Right ventricle myocardium superior (tissue), 1 donor: ENCODE data around the gene TAF1. TPM values are rescaled to one million over a fixed set of nuclear protein-coding genes. Genes with fewer than 3 reads are reported as not detected.
"Not testable (repeated sequence)": the region's sequence is repeated elsewhere in the genome, so short reads cannot be mapped to it uniquely, and the experiment has no call there.

Source experiments
- ATAC-seq: fragments of 200-7000 bp; cut with Tn5 transposase; one replicate; pipeline ENCODE4 v1.9.1; 2020; ENCODE audit warnings: mild to moderate bottlenecking; ENCODE audit not compliant: poor library complexity
- DNase-seq: peaks from one replicate; pipeline ENCODE4 v3.0.0-alpha.2; 2020
- intact Hi-C: fragments of 100-400 bp; cut with DNase I; formaldehyde crosslinking; loops from one replicate; pipeline ENCODE4 v1.11.2; 2022
- total RNA-seq: library from RNA; stranded (reverse); fragmentation: NEBNext Ultra II Directional; extraction: Animal tissue kit (Norgen Biotek cat#: 25700); gene quantifications from one replicate; pipeline ENCODE4 v1.2.1, GENCODE V29; 2021
- donor health status: DM: no; HTN: yes; CAD: no; lungs with severe emphysema.

TAF1 gene
- total RNA-seq, 1 donor from 2014 or later: 13.4 TPM

GRCh38 chrX:71416260-71416659, 50.1 kb downstream of the TAF1 start:
- intact Hi-C loops, ATAC-seq, DNase-seq: not testable (repeated sequence)

DNA sequence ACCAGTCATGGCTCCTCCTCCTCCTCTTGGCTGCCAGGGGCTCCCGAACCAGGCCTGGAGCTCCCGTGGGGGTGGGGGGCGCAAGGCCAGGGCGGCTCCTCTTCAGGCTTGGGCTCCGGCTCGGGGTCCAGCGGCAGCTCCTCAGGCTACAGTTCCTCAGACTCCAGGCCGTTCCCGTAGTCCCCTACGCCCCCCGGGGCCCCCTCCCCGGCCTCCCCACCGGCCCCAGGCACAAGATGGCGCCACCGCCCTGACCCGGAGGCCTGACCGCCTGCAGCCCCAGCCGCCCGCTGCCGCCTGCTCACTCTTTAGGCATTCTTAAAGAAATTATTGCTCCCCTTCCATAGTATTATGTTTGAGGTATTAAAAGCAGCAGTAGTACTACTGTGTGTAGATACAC, 54.5 kb downstream of the TAF1 start:
- ATAC-seq: no peak
- DNase-seq: no peak
- intact Hi-C loops: no loop called here

- intact Hi-C loops: no loop called here
- ATAC-seq (no peak), DNase-seq (no peak)
Observed at GRCh38 chrX:71432733-71433132, 66.6 kb downstream of the TAF1 start.

DNA sequence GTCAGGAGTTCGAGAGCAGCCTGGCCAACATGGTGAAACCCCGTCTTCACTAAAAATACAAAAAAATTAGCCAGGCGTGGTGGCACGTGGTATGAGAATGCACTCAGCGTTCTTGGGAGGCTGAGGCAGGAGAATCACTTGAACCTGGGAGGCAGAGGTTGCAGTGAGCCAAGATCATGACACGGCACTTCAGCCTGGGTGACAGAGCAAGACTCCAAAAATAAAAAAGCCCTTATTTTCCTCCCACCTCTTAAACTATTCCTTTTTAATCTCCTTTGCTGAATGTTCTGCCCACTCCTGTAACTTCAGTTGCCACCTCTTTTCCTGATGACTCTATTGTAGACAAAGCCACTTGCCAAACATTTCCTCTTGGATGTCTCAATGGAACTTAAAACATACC, 72.6 kb downstream of the TAF1 start:
- ATAC-seq: no peak
- intact Hi-C loops: no loop called here
- DNase-seq: no peak

DNA sequence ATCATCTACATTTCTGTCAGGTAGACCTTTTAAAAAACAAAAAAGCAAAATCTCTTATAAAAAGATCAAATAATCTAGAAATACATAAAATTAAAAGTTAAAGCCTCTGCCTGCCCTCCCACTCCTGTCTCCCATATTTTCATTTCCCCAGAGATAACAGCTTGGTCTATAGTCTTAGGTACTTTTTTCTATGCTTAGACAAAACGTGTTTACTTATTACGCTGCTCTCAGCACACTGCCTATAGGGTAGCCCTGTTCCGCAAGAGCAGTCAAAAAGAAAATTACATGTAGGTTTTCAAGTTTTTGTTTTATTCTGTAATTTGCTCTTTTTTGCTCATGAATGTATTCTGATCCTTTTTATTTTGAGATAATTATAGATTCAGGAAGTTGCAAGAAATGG, 73.3 kb downstream of the TAF1 start:
- ATAC-seq (no peak), DNase-seq (no peak)
- intact Hi-C loops: no loop called here

- intact Hi-C loops: no loop called here
- DNase-seq (no peak), ATAC-seq (no peak)
Observed at GRCh38 chrX:71439896-71440295, 73.7 kb downstream of the TAF1 start.

GRCh38 chrX:71440401-71440800, 74.2 kb downstream of the TAF1 start:
- intact Hi-C loops: no loop called here
- DNase-seq (no peak), ATAC-seq (no peak)

GRCh38 chrX:71441809-71442208, 75.7 kb downstream of the TAF1 start:
- ATAC-seq, intact Hi-C loops, DNase-seq: not testable (repeated sequence)

DNA sequence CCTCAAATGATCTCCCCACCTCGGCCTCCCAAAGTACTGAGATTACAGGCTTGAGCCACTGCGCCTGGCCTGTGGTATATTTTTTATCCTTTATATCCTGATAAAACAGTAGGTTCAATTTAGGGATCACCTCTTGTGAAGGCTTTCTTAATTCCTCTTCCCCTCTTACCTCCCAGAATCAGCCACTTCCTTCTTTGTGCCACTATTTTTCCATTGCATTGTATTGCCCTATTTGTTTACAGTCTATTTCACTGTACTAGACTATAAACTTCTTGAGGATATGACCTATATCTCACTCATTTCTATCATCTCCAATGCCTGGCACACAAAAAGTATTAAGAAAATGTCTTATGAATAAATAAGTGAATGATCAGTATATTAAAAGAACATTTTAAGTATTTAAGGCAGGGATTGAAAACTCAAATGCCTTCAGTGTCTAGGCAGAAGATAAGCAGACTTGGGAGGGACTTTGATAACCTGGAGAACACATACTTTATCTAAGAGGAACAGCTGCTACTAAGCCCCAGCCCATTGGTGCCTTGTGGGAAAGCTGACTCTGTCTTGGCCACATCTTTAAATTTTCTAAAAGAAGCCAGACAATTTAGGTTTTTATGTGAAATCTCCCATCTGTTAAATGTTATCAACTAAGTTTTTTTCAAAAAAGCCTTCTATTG, 84.4 kb downstream of the TAF1 start:
- DNase-seq (no peak), ATAC-seq (no peak)
- intact Hi-C loops: no loop called here

DNA sequence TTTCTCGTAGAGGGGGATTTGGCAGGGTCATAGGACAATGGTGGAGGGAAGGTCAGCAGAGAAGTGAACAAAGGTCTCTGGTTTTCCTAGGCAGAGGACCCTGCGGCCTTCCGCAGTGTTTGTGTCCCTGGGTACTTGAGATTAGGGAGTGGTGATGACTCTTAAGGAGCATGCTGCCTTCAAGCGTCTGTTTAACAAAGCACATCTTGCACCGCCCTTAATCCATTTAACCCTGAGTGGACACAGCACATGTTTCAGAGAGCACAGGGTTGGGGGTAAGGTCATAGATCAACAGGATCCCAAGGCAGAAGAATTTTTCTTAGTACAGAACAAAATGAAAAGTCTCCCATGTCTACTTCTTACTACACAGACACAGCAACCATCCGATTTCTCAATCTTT, 85.4 kb downstream of the TAF1 start:
- ATAC-seq, intact Hi-C loops, DNase-seq: not testable (repeated sequence)

DNA sequence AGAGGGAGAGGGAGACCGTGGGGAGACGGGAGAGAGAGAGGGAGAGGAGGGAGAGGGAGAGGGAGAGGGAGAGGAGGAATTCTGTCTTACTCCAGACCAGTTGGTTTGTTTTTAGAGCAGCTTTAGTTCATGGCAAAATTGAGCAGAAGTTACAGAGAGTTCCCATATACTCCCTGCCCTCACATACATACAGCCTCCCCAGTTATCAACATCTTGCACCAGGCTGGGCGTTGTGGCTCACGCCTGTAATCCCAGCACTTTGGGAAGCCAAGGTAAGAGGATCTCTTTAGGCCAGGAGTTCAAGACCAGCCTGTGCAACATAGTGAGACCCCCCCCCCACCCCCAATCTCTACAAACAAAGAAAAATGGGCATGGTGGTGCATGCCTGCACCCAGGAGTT, 86.9 kb downstream of the TAF1 start:
- DNase-seq (no peak), ATAC-seq (no peak)
- intact Hi-C loops: no loop called here

DNA sequence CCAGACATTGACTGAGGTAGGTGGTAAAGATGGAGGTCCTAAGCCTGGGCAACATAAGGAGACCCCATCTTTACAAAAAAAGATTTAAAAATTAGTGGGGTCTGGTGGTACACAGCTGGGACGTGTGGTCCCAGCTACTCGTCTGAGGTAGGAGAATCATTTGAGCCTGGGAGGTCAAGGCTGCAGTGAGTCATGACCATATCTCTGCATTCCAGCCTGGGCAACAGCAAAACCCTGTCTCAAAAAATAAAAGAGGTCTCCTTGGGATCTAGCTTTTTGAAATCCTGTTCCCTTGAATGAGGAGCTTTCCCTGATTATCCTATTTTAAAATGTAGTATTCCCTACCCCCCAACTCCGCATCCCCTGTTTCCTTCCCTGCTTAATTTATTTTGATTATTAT, 88.1 kb downstream of the TAF1 start:
- DNase-seq (no peak), ATAC-seq (no peak)
- intact Hi-C loops: no loop called here

DNA sequence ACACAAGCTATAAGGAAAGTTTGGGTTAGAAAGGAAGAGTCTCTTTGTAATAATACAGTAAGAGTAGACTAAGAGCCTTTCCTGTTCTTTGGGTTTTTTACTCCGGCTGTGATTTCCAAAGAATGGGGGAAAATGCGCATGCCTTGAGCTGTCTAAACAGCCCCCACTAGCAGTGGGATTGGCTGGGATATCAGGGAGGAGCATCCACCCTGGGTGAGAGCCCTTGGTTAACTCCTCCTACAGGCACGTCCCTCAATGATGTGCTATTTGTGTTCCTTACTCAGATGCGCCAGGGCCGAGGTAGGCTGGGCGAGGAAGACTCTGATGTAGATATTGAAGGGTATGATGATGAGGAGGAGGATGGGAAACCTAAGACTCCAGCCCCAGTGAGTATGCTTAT, 92.7 kb downstream of the TAF1 start:
- intact Hi-C loops: no loop called here
- DNase-seq (no peak), ATAC-seq (no peak)

- ATAC-seq (no peak), DNase-seq (no peak)
- intact Hi-C loops: no loop called here
Observed at GRCh38 chrX:71464968-71465367, 98.8 kb downstream of the TAF1 start.

DNA sequence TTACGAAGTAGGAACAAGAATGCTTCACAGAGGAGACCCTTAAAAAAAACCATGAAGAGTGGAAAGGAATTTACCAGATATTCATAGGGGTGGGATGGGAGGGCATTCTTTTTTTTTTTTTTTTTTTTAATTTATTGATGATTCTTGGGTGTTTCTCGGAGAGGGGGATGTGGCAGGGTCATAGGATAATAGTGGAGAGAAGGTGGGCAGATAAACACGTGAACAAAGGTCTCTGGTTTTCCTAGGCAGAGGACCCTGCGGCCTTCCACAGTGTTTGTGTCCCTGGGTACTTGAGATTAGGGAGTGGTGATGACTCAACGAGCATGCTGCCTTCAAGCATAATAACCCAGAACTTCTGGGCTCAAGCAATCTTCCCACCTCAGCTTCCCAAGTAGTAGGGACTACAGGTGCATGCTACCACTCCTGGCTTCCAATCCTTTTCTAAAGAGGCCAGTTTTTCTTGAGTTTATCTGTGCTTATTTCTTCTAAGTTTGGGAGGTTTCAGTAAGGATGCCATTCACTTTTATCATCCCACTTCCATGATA, 100.9 kb downstream of the TAF1 start:
- no peak for ATAC-seq
- intact Hi-C loops: no loop called here
- no peak for DNase-seq

DNA sequence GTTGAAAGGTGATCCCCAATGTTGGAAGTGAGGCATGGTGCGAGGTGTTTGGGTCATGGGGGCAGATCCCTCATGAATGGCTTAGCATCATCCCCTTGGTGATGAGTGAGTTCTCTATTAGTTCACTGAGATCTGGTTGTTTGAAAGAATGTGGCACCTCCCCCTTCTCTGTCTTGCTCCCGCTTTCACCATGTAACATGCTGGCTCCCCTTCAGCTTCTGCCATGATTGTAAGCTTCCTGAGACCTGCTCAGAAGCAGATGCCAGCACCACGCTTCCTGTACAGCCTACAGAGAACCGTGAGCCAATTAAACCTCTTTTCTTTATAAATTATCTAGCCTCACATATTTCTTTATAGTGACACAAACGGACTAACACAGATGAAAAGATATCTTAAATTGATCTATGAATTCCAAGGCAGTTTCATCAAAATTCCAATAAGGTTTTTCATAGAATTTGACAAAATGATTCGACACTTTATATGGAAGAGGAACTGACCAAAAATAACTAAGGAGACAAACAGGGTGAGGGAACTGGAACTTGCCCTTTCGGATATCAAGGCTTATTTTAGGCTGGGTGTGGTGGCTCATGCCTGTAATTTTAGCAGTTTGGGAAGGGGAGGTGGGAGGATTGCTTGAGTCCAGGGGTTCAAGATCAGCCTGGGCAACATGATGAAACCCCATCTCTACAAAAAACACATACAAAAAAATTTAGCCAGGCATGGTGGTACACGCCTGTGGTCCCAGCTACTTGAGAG, 109.8 kb downstream of the TAF1 start:
- ATAC-seq (no peak), DNase-seq (no peak)
- intact Hi-C loops: no loop called here

GRCh38 chrX:71482228-71482958, 116.2 kb downstream of the TAF1 start:
- DNase-seq (no peak), ATAC-seq (no peak)
- intact Hi-C loops: no loop called here

- ATAC-seq: no peak
- intact Hi-C loops: no loop called here
- no peak for DNase-seq
Observed at GRCh38 chrX:71487814-71488213, 121.7 kb downstream of the TAF1 start.

DNA sequence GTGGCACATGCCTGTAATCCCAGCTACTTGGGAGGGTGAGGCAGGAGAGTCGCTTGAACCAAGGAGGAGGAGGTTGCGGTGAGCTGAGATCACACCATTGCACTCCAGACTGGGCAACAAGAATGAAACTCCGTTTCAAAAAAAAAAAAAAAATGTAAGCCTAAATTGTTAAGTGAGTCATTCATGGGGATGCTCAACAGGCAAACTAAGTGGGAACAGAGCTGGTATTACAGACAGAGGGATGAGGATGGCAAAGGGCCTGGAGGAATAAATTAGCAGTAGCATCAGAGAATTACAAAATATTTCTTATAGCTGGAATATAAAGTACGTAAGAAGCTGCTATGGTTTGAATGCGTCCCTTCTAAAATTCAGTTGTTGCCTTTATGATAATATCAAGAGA, 123.4 kb downstream of the TAF1 start:
- ATAC-seq: no peak
- intact Hi-C loops: no loop called here

More for the DNA sequence above, 123.4 kb downstream of the TAF1 start:
- no peak for DNase-seq
